ENCODE results near the gene GNGT1.
"Not testable (repeated sequence)": the region's sequence is repeated elsewhere in the genome, so short reads cannot be mapped to it uniquely, and the experiment has no call there.

GRCh38 chr7:93915888-93916287, 9.5 kb downstream of the GNGT1 start:
- TF ChIP-seq CTCF (IDR thresholded peaks at IDR 0.05); EHMT2 (IDR thresholded peaks at IDR 0.05; ENCODE audit: low read depth); HOXA7 (CRISPR knock-in tag; IDR thresholded peaks at IDR 0.05); REST (IDR thresholded peaks at IDR 0.05); RFX5 (IDR thresholded peaks at IDR 0.05): not testable (repeated sequence)

Data from A549 (cell line).